ENCODE data around the gene ZMYND15.

GRCh38 chr17:4720787-4721186 is 18.8 kb upstream of the ZMYND15 start:
- TF ChIP-seq POLR2A (IDR thresholded peaks at IDR 0.05; ENCODE audit: low read depth, low read length) (no peak), BHLHE40 (IDR thresholded peaks at IDR 0.05; ENCODE audit: low read depth, low read length) (no peak), RFX5 (IDR thresholded peaks at IDR 0.05; ENCODE audit: low read depth, low read length) (no peak), CHD1 (IDR thresholded peaks at IDR 0.05; ENCODE audit: low read depth, low read length) (no peak), RAD21 (IDR thresholded peaks at IDR 0.05; ENCODE audit: low read length) (no peak), CEBPB (IDR thresholded peaks at IDR 0.05; ENCODE audit: low read depth, low read length) (no peak), MXI1 (IDR thresholded peaks at IDR 0.05; ENCODE audit: borderline replicate concordance, low read depth, low read length) (no peak), SMC3 (IDR thresholded peaks at IDR 0.05; ENCODE audit: low read depth, low read length) (no peak), MAZ (IDR thresholded peaks at IDR 0.05; ENCODE audit: borderline replicate concordance, low read depth, low read length) (no peak), NFE2L2 (IDR thresholded peaks at IDR 0.05; ENCODE audit: low read depth, low read length) (no peak)
- TF ChIP-seq, protein P1, sequence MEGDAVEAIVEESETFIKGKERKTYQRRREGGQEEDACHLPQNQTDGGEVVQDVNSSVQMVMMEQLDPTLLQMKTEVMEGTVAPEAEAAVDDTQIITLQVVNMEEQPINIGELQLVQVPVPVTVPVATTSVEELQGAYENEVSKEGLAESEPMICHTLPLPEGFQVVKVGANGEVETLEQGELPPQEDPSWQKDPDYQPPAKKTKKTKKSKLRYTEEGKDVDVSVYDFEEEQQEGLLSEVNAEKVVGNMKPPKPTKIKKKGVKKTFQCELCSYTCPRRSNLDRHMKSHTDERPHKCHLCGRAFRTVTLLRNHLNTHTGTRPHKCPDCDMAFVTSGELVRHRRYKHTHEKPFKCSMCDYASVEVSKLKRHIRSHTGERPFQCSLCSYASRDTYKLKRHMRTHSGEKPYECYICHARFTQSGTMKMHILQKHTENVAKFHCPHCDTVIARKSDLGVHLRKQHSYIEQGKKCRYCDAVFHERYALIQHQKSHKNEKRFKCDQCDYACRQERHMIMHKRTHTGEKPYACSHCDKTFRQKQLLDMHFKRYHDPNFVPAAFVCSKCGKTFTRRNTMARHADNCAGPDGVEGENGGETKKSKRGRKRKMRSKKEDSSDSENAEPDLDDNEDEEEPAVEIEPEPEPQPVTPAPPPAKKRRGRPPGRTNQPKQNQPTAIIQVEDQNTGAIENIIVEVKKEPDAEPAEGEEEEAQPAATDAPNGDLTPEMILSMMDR (conservative IDR thresholded peaks at IDR 0.05; ENCODE audit: low read depth, low read length), result no peak
- TF ChIP-seq, protein P2, sequence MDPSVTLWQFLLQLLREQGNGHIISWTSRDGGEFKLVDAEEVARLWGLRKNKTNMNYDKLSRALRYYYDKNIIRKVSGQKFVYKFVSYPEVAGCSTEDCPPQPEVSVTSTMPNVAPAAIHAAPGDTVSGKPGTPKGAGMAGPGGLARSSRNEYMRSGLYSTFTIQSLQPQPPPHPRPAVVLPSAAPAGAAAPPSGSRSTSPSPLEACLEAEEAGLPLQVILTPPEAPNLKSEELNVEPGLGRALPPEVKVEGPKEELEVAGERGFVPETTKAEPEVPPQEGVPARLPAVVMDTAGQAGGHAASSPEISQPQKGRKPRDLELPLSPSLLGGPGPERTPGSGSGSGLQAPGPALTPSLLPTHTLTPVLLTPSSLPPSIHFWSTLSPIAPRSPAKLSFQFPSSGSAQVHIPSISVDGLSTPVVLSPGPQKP (IDR thresholded peaks at IDR 0.05; ENCODE audit: borderline replicate concordance, low read depth, low read length), result no peak
- TF ChIP-seq, protein P3, sequence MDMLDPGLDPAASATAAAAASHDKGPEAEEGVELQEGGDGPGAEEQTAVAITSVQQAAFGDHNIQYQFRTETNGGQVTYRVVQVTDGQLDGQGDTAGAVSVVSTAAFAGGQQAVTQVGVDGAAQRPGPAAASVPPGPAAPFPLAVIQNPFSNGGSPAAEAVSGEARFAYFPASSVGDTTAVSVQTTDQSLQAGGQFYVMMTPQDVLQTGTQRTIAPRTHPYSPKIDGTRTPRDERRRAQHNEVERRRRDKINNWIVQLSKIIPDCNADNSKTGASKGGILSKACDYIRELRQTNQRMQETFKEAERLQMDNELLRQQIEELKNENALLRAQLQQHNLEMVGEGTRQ (IDR thresholded peaks at IDR 0.05; ENCODE audit: low read depth, low read length), result no peak
